Epidermal melanocyte (primary cell): ENCODE results near the gene ZNF862.
A peak's percentile ranks its signal among the peaks of the same experiment; 100 is the strongest.

Experiments used
- DNase-seq: peaks from one replicate; pipeline ENCODE4 v3.0.0; 2011; ENCODE audit warnings: low spot score; ENCODE audit not compliant: insufficient read length

Gene ZNF862

GRCh38 chr7:149845257-149845980 is 7.2 kb downstream of the ZNF862 start:
- DNase-seq: no peak

GRCh38 chr7:149846021-149846420 is 7.8 kb downstream of the ZNF862 start:
- no peak for DNase-seq

- DNase-seq: no peak
Measured at GRCh38 chr7:149846436-149847046, 8.4 kb downstream of the ZNF862 start.

GRCh38 chr7:149849174-149849573 is 11.0 kb downstream of the ZNF862 start:
- no peak for DNase-seq

DNA sequence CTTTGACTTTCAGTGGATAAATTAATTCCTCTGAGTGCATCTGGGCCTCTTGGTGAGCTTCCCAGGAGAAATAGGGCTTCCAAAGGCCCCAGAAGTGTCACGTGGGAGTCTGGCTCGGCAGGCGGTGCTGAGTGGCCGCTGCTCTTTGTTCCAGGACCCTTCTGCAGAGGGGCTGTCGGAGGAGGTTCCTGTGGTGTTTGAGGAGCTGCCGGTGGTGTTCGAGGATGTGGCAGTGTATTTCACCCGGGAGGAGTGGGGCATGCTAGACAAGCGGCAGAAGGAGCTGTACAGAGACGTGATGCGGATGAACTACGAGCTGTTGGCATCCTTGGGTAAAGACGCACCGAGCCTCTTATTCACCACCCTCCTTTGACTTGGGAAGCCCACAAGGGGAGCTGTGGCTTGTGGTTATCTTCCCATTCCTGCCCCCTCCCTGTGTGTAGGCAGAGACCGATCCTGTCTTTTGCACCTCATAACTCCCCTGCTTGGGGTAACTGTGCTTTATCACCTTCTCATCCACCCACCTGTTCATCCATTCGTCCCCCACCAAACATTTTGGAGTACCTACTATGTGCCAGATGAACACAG is 11.9 kb downstream of the ZNF862 start:
- no peak for DNase-seq

- DNase-seq: no peak
Measured at GRCh38 chr7:149850716-149851115, 12.5 kb downstream of the ZNF862 start.

- no peak for DNase-seq
Measured at GRCh38 chr7:149851449-149851848, 13.3 kb downstream of the ZNF862 start.

DNA sequence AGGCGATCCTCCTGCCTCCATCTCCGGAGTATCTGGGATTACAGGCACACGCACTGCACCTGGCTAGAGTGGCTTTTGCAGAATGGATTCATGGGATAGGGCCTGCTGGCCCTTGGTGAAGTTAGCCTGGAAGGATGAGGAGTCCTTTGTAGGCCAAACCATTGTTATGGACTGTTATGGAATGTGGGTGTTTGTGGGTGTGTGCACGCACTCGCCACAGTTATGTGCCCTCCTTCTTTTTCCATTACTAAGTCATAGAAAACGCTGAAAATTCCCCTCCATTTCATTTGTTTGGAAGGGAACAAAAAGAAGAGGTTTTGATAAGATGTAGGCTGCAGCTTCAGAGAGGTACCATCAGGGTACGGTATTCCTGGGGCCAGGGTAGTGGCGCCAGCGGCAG is 15.0 kb downstream of the ZNF862 start:
- DNase-seq: no peak

- DNase-seq: peak; percentile 57
Measured at GRCh38 chr7:149854611-149855360, 16.6 kb downstream of the ZNF862 start.

- DNase-seq: no peak
Measured at GRCh38 chr7:149855361-149856305, 17.5 kb downstream of the ZNF862 start.

DNA sequence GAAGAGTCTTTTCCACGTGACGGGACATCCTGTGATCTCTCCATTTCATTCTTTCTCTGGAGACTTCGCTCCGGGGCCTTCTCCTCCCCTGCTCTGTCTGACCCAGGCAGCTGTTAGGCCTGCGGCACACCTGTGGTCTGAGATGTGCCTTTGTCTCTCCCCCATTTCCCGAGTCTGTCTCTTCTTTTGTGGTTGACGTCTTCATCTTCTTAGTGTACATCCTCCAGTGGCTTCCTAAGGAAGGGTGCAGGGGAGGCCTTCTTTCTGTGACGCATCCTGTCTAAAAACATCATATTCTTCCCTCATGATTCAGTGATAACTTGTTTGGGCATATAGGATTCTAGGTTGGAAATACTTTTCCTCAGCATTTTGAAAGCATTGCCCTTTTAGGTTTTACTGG is 18.4 kb downstream of the ZNF862 start:
- DNase-seq: no peak

GRCh38 chr7:149859369-149859768 is 21.2 kb downstream of the ZNF862 start:
- DNase-seq: no peak

DNA sequence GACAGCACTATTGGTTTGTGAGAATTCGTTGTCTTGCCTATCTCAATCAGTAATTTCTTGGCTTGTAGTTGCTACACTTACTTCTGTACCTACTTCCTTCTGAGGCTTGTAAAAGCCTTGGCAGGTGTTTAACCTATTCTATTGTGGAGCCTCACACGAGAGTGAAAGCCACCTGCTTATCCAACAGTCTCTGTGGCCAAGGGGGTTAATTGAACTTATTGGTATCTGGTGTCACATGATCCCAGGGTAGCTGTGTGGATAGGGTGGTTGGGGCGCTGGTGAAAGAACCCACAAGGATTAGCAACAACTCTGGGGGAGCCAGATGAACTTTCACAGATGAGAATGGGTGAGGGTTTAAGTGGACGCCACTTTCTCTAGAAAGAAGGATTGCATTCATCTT is 21.7 kb downstream of the ZNF862 start:
- DNase-seq: no peak

DNA sequence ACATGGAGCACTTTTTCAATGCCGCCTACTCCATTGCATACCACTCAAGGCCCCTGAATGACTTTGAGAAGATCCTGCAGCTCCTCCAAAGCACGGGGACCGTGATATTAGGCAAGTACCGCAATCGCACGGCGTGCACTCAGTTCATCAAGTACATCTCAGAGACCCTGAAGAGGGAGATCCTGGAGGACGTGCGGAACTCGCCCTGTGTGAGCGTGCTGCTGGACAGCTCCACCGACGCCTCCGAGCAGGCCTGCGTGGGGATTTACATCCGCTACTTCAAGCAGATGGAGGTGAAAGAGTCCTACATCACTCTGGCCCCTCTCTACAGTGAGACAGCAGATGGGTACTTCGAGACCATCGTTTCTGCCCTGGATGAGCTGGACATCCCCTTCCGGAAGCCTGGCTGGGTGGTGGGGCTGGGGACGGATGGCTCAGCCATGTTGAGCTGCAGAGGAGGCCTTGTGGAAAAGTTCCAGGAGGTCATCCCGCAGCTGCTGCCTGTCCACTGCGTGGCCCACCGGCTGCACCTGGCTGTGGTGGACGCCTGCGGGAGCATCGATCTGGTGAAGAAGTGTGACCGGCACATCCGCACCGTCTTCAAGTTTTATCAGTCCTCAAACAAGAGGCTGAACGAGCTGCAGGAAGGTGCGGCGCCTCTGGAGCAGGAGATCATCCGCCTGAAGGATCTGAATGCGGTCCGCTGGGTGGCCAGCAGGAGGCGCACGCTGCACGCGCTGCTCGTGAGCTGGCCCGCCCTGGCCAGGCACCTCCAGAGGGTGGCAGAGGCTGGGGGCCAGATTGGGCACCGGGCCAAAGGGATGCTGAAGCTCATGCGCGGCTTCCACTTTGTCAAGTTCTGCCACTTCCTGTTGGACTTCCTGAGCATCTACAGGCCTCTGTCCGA is 22.9 kb downstream of the ZNF862 start:
- no peak for DNase-seq

- DNase-seq: no peak
Measured at GRCh38 chr7:149861728-149862045, 23.5 kb downstream of the ZNF862 start.

GRCh38 chr7:149862156-149862555 is 24.0 kb downstream of the ZNF862 start:
- no peak for DNase-seq

DNA sequence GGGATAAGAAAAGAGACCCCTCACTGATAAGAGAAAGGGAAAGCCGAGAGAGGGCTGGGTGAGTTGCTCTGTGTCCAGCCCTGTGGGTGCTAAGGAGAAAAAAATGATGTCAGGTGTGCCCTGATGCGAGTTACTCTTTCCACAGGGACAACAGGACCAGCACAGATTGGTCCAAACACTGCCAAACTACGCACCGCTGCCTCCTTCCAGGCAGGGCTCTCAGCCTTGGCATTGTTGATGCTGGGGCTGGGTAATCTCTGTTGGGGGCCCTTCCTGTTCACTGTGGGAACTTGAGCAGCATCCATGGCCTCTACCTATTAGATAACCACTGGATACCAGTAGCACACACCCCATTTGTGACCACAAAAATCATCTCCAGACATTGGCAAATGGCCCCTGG is 25.3 kb downstream of the ZNF862 start:
- DNase-seq: no peak

GRCh38 chr7:149864023-149864422 is 25.8 kb downstream of the ZNF862 start:
- no peak for DNase-seq

DNA sequence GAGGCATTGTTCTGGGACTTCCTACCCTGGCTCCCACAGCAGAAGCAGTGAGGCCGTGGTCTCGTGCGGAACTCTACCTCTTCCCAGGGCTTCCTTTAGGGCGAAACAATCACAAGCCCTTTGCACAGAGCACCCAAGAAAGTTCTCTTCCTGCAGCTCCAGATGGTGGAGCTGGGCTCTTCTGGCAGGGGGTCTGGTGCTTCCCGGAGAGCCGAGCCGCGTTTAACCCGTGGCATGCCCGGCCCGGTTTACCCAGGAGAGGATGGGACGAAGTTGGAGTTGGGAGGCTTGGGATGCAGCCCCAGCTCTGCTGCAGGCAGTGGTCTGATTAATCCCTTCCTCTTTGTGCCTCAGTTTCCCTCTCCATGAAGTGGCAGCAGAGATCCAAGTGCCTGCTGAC is 26.6 kb downstream of the ZNF862 start:
- no peak for DNase-seq

DNA sequence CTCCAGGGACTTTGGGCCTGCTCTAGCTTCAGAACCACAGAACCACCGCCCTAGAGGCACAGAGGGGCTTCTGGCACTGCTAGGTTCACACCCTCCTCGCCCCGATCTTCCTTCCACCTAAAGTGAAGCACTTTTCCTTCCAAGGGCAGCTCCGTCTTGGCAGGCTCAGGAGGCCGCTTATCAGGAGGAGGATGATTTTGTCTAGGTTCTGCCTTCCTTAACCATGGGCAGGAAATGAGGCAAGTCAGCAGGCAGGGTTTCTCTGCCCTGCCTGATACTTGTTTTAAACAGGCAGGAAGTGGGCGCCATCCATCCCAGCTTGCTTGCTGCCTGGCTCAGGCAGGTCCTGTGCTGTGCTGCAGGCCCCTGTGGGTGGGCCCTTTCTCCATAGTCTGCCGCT is 27.3 kb downstream of the ZNF862 start:
- no peak for DNase-seq
